CD4-positive, alpha-beta T cell treated with Interferon alpha-2 for 1 hour (primary cell): ENCODE results near the gene FCGBP.
A peak's percentile ranks its signal among the peaks of the same experiment; 100 is the strongest.
"Not testable (repeated sequence)": the region's sequence is repeated elsewhere in the genome, so short reads cannot be mapped to it uniquely, and the experiment has no call there.

Experiments used
- DNase-seq, 2 donors: peaks; one replicate each; pipeline ENCODE4 v3.0.0-alpha.2; 2020 to 2022

The FCGBP gene

GRCh38 chr19:39934584-39935363 is at the start of gene FCGBP:
Gene FCGBP, minus strand, starts transcription at chr19:39934634.
- no peak for DNase-seq

- no peak for DNase-seq
Measured at GRCh38 chr19:39983695-39984300, 49.4 kb upstream of the FCGBP start.

GRCh38 chr19:39982883-39983282 is 48.4 kb upstream of the FCGBP start:
- no peak for DNase-seq

GRCh38 chr19:39974377-39975155 is 40.1 kb upstream of the FCGBP start:
- DNase-seq = no peak

- peak in 1 of 2 donors; percentile 17 for DNase-seq
Measured at GRCh38 chr19:39971380-39972035, 37.1 kb upstream of the FCGBP start.

- peak; percentile 99 for DNase-seq
Measured at GRCh38 chr19:39970675-39971379, 36.4 kb upstream of the FCGBP start, which contains the start of gene PSMC4. Gene PSMC4, plus strand, starts transcription at chr19:39971165. Its CDS starts 38 bp downstream, at chr19:39971203.

GRCh38 chr19:39970425-39970674 is 35.9 kb upstream of the FCGBP start:
- DNase-seq = peak in 1 of 2 donors; percentile 3

- peak in 1 of 2 donors; percentile 31 for DNase-seq
Measured at GRCh38 chr19:39969681-39970424, 35.4 kb upstream of the FCGBP start.

- no peak for DNase-seq
Measured at GRCh38 chr19:39969266-39969665, 34.8 kb upstream of the FCGBP start.

- no peak for DNase-seq
Measured at GRCh38 chr19:39968789-39969188, 34.4 kb upstream of the FCGBP start.

- DNase-seq = no peak
Measured at GRCh38 chr19:39967561-39967960, 33.1 kb upstream of the FCGBP start.

- no peak for DNase-seq
Measured at GRCh38 chr19:39966617-39967016, 32.2 kb upstream of the FCGBP start.

GRCh38 chr19:39963898-39964297 is 29.5 kb upstream of the FCGBP start:
- DNase-seq = no peak

- DNase-seq = not testable (repeated sequence)
Measured at GRCh38 chr19:39959407-39959806, 25.0 kb upstream of the FCGBP start.

GRCh38 chr19:39958942-39959341 is 24.5 kb upstream of the FCGBP start:
- not testable (repeated sequence) for DNase-seq

- DNase-seq = not testable (repeated sequence)
Measured at GRCh38 chr19:39957886-39958285, 23.5 kb upstream of the FCGBP start.

GRCh38 chr19:39953915-39954314 is 19.5 kb upstream of the FCGBP start:
- no peak for DNase-seq

GRCh38 chr19:39951686-39952085 is 17.3 kb upstream of the FCGBP start:
- DNase-seq = no peak

- DNase-seq = no peak
Measured at GRCh38 chr19:39951065-39951650, 16.7 kb upstream of the FCGBP start.

- DNase-seq = no peak
Measured at GRCh38 chr19:39949026-39949747, 14.8 kb upstream of the FCGBP start.

GRCh38 chr19:39946532-39946931 is 12.1 kb upstream of the FCGBP start:
- no peak for DNase-seq
